HepG2 (cell line): ENCODE data around the gene TMA7B.

Source experiments
- MED8 ChIP-seq: sonication (generic); formaldehyde crosslinking; IDR thresholded peaks from 2 replicates; pipeline ENCODE4 v1.8.1; 2023; ENCODE audit warnings: mild to moderate bottlenecking, missing genetic modification reagents; ENCODE audit not compliant: insufficient replicate concordance
- ZNF737 ChIP-seq: sonication (generic); formaldehyde crosslinking; IDR thresholded peaks from 2 replicates; pipeline ENCODE4 v1.5.0; 2020; ENCODE audit warnings: missing genetic modification reagents, mild to moderate bottlenecking, borderline replicate concordance

- TF ChIP-seq ZNF737 (CRISPR knock-in tag) = no peak
- no peak for TF ChIP-seq MED8
Observed at GRCh38 chr22:39979048-39979447, 18.9 kb downstream of the TMA7B start.
